Thoracic aorta (tissue), 2 donors: ENCODE data around the gene ELAVL1. TPM values are rescaled to one million over a fixed set of nuclear protein-coding genes. Genes with fewer than 3 reads are reported as not detected.

Source experiments
- ATAC-seq: fragments of 150-250 bp; one replicate; pipeline ENCODE4 v1.8.0; 2017; ENCODE audit warnings: low read depth; ENCODE audit not compliant: insufficient number of reproducible peaks, low FRiP score
- DNase-seq: peaks from one replicate; pipeline ENCODE4 v3.0.0-alpha.2; 2020; ENCODE audit warnings: low spot score
- H3K27ac ChIP-seq, 2 donors: fragments of 200-600 bp; sonication (generic); 1 replicate in 1 of 2; 2 replicates in 1 of 2; pipeline ENCODE4 v1.5.1; 2016; ENCODE audit warnings: mild to moderate bottlenecking in 2 of 2, moderate library complexity in 2 of 2
- H3K27me3 ChIP-seq: fragments of 200-600 bp; sonication (generic); replicated peaks from 2 replicates; pipeline ENCODE4 v1.6.0; 2016; ENCODE audit warnings: mild to moderate bottlenecking; ENCODE audit not compliant: insufficient read depth
- H3K36me3 ChIP-seq: fragments of 200-600 bp; sonication (generic); one replicate; pipeline ENCODE4 v1.5.1; 2016
- H3K4me1 ChIP-seq, 2 donors: fragments of 200-600 bp; sonication (generic); 1 replicate in 1 of 2; 2 replicates in 1 of 2; pipeline versions ENCODE4 v1.5.1 to v1.6.0; 2016; ENCODE audit warnings: low read depth in 2 of 2, mild to moderate bottlenecking in 1 of 2; ENCODE audit not compliant: control insufficient read depth in 1 of 2
- H3K4me3 ChIP-seq: fragments of 200-600 bp; sonication (generic); 2 replicates; pipeline ENCODE4 v1.5.1; 2016; ENCODE audit warnings: mild to moderate bottlenecking
- H3K9me3 ChIP-seq: fragments of 200-600 bp; sonication (generic); 2 replicates; pipeline ENCODE4 v1.5.1; 2016
- total RNA-seq, 2 donors: library from RNA; depleted of rRNA; stranded (reverse); fragments of >200 nt; gene quantifications; one replicate each; pipeline versions ENCODE4 v1.1.0 to v1.2.3, GENCODE V29; 2016
- TF ChIP-seq, protein P1 (sequence below): fragments of 200-600 bp; sonication (generic); IDR thresholded peaks from one replicate; pipeline ENCODE4 v1.5.1; 2019; ENCODE audit warnings: antibody characterized with exemption

The ELAVL1 gene
- total RNA-seq, 2 donors from 2014 or later, result 33.6 to 39.2 TPM

DNA sequence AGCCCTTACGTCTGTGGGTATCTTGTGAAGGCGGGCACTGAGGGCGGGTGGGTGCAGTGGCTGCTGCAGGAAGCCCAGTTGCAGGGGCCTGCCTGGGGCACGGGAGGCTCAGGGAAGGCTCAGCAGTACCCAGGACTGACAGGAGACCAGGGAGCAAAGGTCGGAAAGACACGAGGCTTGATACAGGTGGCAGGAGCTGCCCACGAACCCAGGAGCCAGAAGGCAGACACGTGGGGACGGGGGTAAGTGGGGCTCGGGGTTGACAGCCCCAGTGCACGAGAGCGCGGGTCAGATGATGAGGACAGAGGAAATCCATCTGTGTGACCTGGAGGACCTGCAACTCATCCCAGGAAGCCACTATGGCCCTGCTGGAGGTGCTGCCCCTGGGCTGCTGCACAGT is 25.3 kb downstream of the ELAVL1 start:
- Histone ChIP-seq H3K36me3 (peaks cover 41% of the 10 kb centered on the region), H3K4me1 (peaks cover 0 to 6% of the 10 kb centered on the region in 2 donors), H3K9me3 (no peaks in the 10 kb centered on the region), H3K27ac (no peak overlapping the region), H3K27me3 (no peaks in the 10 kb centered on the region), H3K4me3 (no peak overlapping the region)
- no peak for ATAC-seq
- TF ChIP-seq, protein P1, sequence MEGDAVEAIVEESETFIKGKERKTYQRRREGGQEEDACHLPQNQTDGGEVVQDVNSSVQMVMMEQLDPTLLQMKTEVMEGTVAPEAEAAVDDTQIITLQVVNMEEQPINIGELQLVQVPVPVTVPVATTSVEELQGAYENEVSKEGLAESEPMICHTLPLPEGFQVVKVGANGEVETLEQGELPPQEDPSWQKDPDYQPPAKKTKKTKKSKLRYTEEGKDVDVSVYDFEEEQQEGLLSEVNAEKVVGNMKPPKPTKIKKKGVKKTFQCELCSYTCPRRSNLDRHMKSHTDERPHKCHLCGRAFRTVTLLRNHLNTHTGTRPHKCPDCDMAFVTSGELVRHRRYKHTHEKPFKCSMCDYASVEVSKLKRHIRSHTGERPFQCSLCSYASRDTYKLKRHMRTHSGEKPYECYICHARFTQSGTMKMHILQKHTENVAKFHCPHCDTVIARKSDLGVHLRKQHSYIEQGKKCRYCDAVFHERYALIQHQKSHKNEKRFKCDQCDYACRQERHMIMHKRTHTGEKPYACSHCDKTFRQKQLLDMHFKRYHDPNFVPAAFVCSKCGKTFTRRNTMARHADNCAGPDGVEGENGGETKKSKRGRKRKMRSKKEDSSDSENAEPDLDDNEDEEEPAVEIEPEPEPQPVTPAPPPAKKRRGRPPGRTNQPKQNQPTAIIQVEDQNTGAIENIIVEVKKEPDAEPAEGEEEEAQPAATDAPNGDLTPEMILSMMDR, result no peak
- DNase-seq, result no peak

DNA sequence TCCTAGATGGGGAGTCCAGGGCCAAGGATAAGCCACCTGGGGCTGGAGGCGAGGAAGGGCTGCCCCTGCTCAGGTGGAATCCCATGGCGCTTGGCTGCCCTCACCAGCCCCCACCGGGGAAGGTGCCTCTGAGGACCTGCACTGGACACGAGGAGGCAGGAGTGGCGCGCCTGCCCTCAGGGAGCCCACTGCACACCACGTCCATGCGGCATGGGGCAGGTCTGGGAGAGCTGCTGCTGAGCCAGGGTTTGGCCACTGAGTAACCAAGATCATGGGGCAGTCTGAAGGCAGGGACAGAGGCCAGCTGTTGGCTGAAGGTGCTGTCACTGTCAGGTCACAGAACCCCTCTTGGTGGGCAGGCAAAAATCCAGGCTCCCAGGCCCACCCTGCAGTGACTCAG is 25.9 kb downstream of the ELAVL1 start:
- DNase-seq (no peak), ATAC-seq (no peak)
- no peak overlapping the region for H3K27ac ChIP-seq
- no peaks in the 10 kb centered on the region for H3K9me3 ChIP-seq
- no peak overlapping the region for H3K4me3 ChIP-seq
- no peaks in the 10 kb centered on the region for H3K27me3 ChIP-seq
- TF ChIP-seq, protein P1, result no peak
- peaks cover 41% of the 10 kb centered on the region for H3K36me3 ChIP-seq
- peaks cover 0 to 12% of the 10 kb centered on the region in 2 donors for H3K4me1 ChIP-seq

DNA sequence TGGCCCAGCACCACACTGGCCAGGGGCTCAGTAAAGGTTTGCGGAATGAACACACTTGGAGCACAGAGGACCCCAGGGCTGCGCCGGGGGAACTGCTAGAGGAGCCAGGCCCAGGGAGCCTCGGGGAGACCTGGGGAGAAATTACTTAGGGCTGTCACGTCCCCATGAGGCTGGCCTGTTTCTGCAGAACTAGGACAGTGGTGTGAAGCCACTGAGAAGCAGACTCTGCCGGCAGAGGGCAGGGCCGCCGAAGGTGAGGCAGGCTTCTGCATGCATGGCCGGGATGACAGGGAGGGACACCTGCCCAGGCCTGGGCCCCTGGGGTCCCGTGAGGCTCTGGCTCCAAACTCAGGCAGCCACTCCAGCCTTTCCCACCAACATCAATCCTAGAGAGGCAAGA is 26.4 kb downstream of the ELAVL1 start:
- ATAC-seq (no peak), DNase-seq (no peak)
- H3K27me3 ChIP-seq, result no peaks in the 10 kb centered on the region
- H3K4me3 ChIP-seq, result no peak overlapping the region
- H3K4me1 ChIP-seq, result peaks cover 0 to 17% of the 10 kb centered on the region in 2 donors
- H3K9me3 ChIP-seq, result no peaks in the 10 kb centered on the region
- H3K36me3 ChIP-seq, result peaks cover 41% of the 10 kb centered on the region
- TF ChIP-seq, protein P1, result no peak
- H3K27ac ChIP-seq, result no peak overlapping the region

DNA sequence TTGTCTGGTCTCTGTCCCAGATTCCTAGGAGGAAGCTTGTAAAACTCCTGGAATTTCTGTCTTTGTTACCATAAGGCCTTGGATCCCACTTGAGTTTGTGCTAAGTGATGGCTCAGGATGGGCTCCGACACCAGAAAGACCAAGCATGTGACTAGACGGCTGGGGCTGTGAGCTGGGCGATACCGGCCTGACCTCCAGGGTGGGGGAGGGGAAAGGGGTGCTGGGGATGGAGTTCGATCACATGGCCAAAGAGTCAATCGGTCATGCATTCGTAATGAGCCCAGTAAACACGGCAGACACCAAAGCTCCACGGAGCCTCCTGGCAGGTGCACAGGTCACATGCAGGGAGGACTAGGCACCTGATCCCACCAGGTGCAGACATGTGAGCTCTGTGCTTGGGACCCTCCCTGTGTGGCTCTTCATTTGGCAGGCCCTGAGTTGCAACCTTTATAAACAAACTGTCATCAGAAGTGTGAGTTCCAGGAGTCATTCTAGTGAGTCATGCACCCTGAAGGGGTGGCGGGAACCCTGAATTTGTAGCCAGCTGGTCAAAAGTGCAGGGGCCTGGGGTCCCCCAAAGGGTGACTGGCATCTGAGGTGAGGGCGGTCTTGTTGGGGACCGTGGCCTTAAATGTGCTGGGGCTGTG is 27.1 kb downstream of the ELAVL1 start:
- H3K36me3 ChIP-seq, result peaks cover 37% of the 10 kb centered on the region

DNA sequence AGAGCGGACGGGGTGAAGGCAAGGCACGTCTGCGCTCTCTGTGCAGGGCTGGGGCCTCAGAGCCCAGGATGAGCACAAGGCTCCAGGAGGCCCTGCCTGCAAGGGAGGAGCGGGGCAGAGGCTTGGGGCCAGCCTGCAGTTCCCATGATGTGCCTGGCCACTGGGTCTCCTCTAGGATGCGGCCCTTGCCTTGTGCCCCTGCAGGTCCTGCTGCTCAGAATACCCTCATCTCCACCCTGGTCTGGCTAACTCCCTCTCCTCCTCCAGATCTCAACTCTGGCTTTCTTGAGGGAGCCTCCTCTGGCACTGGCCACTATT is 27.8 kb downstream of the ELAVL1 start:
- TF ChIP-seq, protein P1, result no peak
- Histone ChIP-seq H3K4me1 (peaks cover 0 to 17% of the 10 kb centered on the region in 2 donors), H3K27ac (no peak overlapping the region), H3K36me3 (peaks cover 36% of the 10 kb centered on the region), H3K9me3 (no peaks in the 10 kb centered on the region), H3K4me3 (no peak overlapping the region), H3K27me3 (no peaks in the 10 kb centered on the region)
- ATAC-seq, result no peak
- DNase-seq, result no peak

More for the DNA sequence above, 27.1 kb downstream of the ELAVL1 start:
- DNase-seq, result no peak
- H3K4me3 ChIP-seq, result no peak overlapping the region
- no peak overlapping the region for H3K27ac ChIP-seq
- ATAC-seq, result no peak
- TF ChIP-seq, protein P1, result no peak
- H3K27me3 ChIP-seq, result no peaks in the 10 kb centered on the region
- peaks cover 0 to 17% of the 10 kb centered on the region in 2 donors for H3K4me1 ChIP-seq
- H3K9me3 ChIP-seq, result no peaks in the 10 kb centered on the region
